Hematopoietic multipotent progenitor cell treated with erythropoietin and hydrocortisone succinate and interleukin-3 and kit ligand, for 15 days (in vitro differentiated cells): ENCODE measurements around the gene MGRN1.
"Not testable (repeated sequence)": the region's sequence is repeated elsewhere in the genome, so short reads cannot be mapped to it uniquely, and the experiment has no call there.

Source experiments
- DNase-seq: peaks from one replicate; pipeline ENCODE4 v3.0.0-alpha.2; 2015; ENCODE audit warnings: low spot score

Gene MGRN1

DNA sequence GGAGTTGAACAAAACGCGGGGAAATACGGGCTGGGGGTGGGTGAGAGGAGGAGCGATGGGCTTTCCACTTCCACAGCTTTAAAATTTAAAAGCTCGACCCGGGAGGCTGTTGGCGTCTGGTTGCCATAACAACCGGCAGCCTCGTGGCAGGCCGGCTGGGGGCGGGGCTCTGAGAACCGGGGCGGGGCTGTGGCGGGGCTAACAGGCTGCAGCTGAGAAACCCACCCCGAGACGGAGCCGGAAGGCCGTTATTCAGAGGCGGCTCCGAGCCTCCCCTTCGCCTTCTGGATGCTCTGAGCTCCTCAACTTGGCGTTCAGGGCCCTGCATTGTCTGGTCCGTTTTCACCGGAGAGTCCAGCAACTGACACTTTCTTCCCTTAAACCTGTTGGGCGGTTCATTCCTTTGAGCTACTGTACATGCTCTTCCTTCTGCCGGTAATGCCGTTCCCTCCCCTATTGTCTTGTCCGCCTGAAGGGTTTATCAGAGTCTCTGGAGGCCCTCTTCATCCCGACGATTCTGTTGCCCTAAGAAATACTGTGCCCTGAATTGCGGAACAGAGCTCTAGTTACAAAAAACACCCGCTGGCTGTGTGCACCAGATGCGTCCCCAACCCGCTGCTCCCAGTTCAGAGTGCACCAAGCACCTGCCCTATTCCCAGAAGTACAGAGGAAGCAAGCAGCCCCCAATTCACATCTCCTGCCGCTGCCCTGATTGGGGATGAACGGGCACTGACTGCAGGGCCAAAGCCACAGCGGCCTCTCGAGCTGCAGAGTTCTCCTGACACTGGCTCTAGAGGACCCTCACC is 110.3 kb downstream of the MGRN1 start:
- peak; percentile 83 for DNase-seq

DNA sequence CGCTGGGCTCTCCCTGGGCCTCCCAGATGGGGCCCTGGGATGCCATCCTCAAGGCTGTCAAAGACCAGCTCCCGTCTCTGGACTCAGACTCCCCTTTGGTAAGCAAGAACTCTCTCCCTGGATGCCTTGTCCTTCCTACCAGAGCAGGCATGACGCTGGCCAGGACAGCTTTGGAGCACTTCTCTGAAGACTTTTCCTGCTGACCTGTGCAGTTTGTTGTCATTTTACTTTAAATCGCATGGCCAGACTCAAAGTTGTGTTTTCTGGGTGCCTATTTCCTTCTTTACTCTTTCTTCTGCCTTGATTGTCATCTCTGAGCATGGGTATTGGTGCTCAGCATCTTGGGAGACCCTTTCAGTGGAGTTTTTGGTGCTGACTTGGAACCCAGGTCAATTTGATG is 111.9 kb downstream of the MGRN1 start:
- no peak for DNase-seq

DNA sequence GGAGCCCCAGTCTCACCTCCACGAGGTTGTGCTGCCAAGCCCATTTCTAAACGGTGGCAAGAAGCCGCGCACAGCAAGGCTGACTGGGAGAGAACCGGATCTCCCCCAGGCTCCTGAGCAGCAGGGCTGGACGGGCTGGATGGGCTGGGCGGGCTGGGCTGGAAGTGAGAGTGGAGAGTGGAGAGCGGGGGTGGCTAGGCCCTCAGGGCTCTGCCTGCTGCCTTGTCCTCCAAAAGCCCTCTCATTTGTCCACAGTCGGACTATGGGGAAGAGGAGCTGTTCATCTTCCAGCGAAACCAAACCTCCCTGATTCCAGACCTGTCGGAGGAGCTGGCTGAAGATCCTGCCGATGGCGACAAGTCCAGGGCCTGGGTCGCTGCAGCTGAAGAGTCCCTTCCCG is 112.9 kb downstream of the MGRN1 start:
- DNase-seq, result no peak

DNA sequence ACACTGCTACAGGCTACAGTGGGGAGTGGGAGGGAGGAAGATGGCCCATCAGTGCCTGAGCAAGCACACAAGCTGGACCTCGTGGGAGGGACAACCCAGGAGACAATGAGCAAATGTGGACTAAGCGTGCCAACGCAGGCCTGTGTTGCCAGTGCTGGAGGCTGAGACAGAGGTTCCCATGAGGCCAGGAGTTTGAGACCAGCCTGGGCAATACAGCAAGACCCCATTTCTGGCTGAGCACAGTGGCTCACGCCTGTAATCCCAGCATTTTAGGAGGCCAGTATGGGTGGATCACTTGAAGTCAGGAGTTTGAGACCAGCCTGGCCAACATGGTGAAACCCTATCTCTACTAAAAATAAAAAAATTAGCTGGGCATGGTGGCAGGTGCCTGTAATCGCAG is 113.7 kb downstream of the MGRN1 start:
- DNase-seq, result not testable (repeated sequence)
